ENCODE results near the gene MEF2B. TPM values are rescaled to one million over a fixed set of nuclear protein-coding genes. Genes with fewer than 3 reads are reported as not detected.

Gene MEF2B
- polyA plus RNA-seq (2013, experiment 1 of 2; ENCODE audit: insufficient read length): 0.92 TPM
- polyA plus RNA-seq (2013, experiment 2 of 2; ENCODE audit: insufficient read length): 0.77 TPM

GRCh38 chr19:19170053-19170872 is at the start of gene MEF2B:
Gene MEF2B, minus strand, starts transcription at chr19:19170263. Its CDS starts 19,528 bp downstream, at chr19:19150735.
- DNase-seq: peak; percentile 56

GRCh38 chr19:19218911-19219310 is 48.8 kb upstream of the MEF2B start:
- DNase-seq: no peak

- peak; percentile 33 for DNase-seq
Observed at GRCh38 chr19:19217099-19217498, 47.0 kb upstream of the MEF2B start.

- DNase-seq: no peak
Observed at GRCh38 chr19:19215792-19216191, 45.7 kb upstream of the MEF2B start.

GRCh38 chr19:19214892-19215291 is 44.8 kb upstream of the MEF2B start:
- peak; percentile 56 for DNase-seq

- DNase-seq: no peak
Observed at GRCh38 chr19:19214159-19214490, 44.1 kb upstream of the MEF2B start.

- no peak for DNase-seq
Observed at GRCh38 chr19:19213426-19214158, 43.5 kb upstream of the MEF2B start.

- DNase-seq: no peak
Observed at GRCh38 chr19:19212916-19213315, 42.9 kb upstream of the MEF2B start.

- no peak for DNase-seq
Observed at GRCh38 chr19:19211499-19212420, 41.7 kb upstream of the MEF2B start, which contains the start of gene NCAN. Gene NCAN, plus strand, starts transcription at chr19:19211958. Its CDS starts 4,996 bp downstream, at chr19:19216954.

GRCh38 chr19:19209372-19209771 is 39.3 kb upstream of the MEF2B start:
- DNase-seq: no peak

- DNase-seq: no peak
Observed at GRCh38 chr19:19207637-19208572, 37.8 kb upstream of the MEF2B start.

GRCh38 chr19:19206938-19207337 is 36.9 kb upstream of the MEF2B start:
- DNase-seq: no peak

- DNase-seq: no peak
Observed at GRCh38 chr19:19205416-19206410, 35.6 kb upstream of the MEF2B start.

GRCh38 chr19:19204181-19204580 is 34.1 kb upstream of the MEF2B start:
- no peak for DNase-seq

GRCh38 chr19:19203012-19203856 is 33.2 kb upstream of the MEF2B start, which contains the start of gene NR2C2AP:
Gene NR2C2AP, minus strand, starts transcription at chr19:19203414. Its CDS starts 354 bp downstream, at chr19:19203060.
- DNase-seq: peak; percentile 83

- DNase-seq: no peak
Observed at GRCh38 chr19:19202707-19203011, 32.6 kb upstream of the MEF2B start.

- no peak for DNase-seq
Observed at GRCh38 chr19:19201697-19202630, 31.9 kb upstream of the MEF2B start.

- DNase-seq: no peak
Observed at GRCh38 chr19:19193926-19194325, 23.9 kb upstream of the MEF2B start.

All from fibroblast of skin of back (primary cell).